ENCODE measurements around the gene DOCK1. TPM values are rescaled to one million over a fixed set of nuclear protein-coding genes. Genes with fewer than 3 reads are reported as not detected.

The DOCK1 gene
- polyA plus RNA-seq, 1 donor from 2014 or later = 2.7 TPM

DNA sequence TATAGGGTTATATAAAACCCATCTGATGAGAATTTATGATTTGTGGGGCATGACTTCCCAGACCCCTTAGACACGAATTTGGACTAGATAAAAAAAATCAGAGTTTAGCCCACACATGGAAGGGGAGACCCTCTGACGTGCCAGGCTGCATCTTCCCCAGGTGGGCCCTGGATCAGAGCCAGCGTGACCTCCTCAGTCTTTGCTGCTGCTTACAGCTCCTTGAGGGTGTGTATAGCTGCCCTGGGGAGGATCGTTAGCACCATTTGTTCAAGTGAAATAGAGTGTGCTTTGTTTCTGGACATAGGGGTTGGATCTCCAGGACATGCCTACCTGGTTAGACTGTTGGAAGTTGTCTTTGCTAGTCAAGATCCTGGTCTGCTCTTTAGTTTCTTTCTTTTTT lies 54.2 kb downstream of the DOCK1 start:
- Histone ChIP-seq H3K9me3 (ENCODE audit: low read length) (no peaks in the 10 kb centered on the region), H2AFZ (ENCODE audit: low read depth, low read length) (no peak overlapping the region), H3K79me2 (replicated peaks; ENCODE audit: insufficient read depth, low read length) (no peaks in the 10 kb centered on the region), H3K4me3 (ENCODE audit: low read length) (no peak overlapping the region), H3K27me3 (ENCODE audit: insufficient read depth, low read depth, low read length) (no peaks in the 10 kb centered on the region), H3F3A (ENCODE audit: insufficient read depth, low read length, poor library complexity, severe bottlenecking) (no peaks in the 10 kb centered on the region), H4K20me1 (ENCODE audit: insufficient read depth) (no peaks in the 10 kb centered on the region), H3K9ac (ENCODE audit: low read length) (no peak overlapping the region), H3K9me2 (ENCODE audit: insufficient read depth, low read length) (no peaks in the 10 kb centered on the region), H3K36me3 (ENCODE audit: insufficient read depth, low read length) (no peaks in the 10 kb centered on the region), H3K4me2 (ENCODE audit: low read length) (no peak overlapping the region), H3K27ac (ENCODE audit: low read length) (no peak overlapping the region)
- TF ChIP-seq RAD21 (conservative IDR thresholded peaks at IDR 0.05) (no peak), SMC3 (conservative IDR thresholded peaks at IDR 0.05; ENCODE audit: poor library complexity) (no peak)

DNA sequence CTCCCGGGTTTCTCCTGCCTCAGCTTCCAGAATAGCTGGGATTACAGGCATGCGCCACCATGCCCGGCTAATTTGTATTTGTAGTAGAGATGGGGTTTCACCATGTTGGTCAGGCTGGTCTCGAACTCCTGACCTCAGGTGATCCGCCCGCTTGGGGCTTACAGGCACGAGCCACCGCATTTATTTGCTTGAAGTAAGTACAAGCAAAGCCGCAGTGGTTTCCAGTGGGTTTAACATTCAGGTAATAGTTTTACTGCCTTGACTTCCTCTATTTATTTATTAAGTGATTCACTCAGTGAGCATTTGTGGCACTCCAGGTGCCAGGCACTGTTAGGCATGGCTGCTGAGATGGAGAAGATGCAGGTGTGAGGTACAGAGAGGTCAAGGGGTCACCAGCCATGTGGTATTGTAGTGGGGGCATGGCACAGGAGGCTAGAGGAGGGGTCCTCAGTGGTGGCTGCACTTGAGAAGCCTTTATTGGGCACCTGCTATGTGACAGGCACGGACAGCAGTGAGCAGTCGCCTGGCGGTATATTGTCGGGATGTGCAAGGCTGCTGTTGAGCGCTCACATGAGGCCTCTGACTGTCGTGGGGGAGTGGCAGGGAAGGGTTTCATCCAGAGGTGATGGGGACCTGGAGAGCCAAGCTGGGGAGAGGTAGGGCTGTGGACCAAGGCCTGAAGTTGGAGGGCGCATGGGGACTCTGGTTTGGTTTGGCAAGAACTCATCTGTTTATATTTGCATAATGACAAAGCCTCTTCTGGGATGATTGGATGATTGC lies 54.9 kb downstream of the DOCK1 start:
- Histone ChIP-seq H3K9ac (ENCODE audit: low read length) (no peak overlapping the region), H2AFZ (ENCODE audit: low read depth, low read length) (no peak overlapping the region), H3K9me2 (ENCODE audit: insufficient read depth, low read length) (no peaks in the 10 kb centered on the region), H3K36me3 (ENCODE audit: insufficient read depth, low read length) (no peaks in the 10 kb centered on the region), H3K79me2 (replicated peaks; ENCODE audit: insufficient read depth, low read length) (no peaks in the 10 kb centered on the region), H3K27me3 (ENCODE audit: insufficient read depth, low read depth, low read length) (no peaks in the 10 kb centered on the region), H3F3A (ENCODE audit: insufficient read depth, low read length, poor library complexity, severe bottlenecking) (no peaks in the 10 kb centered on the region), H3K9me3 (ENCODE audit: low read length) (no peaks in the 10 kb centered on the region), H4K20me1 (ENCODE audit: insufficient read depth) (no peaks in the 10 kb centered on the region), H3K4me2 (ENCODE audit: low read length) (no peak overlapping the region), H3K27ac (ENCODE audit: low read length) (no peak overlapping the region), H3K4me3 (ENCODE audit: low read length) (no peak overlapping the region)
- TF ChIP-seq, protein P1, sequence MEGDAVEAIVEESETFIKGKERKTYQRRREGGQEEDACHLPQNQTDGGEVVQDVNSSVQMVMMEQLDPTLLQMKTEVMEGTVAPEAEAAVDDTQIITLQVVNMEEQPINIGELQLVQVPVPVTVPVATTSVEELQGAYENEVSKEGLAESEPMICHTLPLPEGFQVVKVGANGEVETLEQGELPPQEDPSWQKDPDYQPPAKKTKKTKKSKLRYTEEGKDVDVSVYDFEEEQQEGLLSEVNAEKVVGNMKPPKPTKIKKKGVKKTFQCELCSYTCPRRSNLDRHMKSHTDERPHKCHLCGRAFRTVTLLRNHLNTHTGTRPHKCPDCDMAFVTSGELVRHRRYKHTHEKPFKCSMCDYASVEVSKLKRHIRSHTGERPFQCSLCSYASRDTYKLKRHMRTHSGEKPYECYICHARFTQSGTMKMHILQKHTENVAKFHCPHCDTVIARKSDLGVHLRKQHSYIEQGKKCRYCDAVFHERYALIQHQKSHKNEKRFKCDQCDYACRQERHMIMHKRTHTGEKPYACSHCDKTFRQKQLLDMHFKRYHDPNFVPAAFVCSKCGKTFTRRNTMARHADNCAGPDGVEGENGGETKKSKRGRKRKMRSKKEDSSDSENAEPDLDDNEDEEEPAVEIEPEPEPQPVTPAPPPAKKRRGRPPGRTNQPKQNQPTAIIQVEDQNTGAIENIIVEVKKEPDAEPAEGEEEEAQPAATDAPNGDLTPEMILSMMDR (IDR thresholded peaks at IDR 0.05; ENCODE audit: poor library complexity, severe bottlenecking) = no peak
- TF ChIP-seq MXI1 (conservative IDR thresholded peaks at IDR 0.05; ENCODE audit: poor library complexity, severe bottlenecking) = no peak
- TF ChIP-seq EP300 (conservative IDR thresholded peaks at IDR 0.05; ENCODE audit: poor library complexity, severe bottlenecking) = no peak
- no peak for TF ChIP-seq RAD21 (conservative IDR thresholded peaks at IDR 0.05)
- TF ChIP-seq, protein P2, sequence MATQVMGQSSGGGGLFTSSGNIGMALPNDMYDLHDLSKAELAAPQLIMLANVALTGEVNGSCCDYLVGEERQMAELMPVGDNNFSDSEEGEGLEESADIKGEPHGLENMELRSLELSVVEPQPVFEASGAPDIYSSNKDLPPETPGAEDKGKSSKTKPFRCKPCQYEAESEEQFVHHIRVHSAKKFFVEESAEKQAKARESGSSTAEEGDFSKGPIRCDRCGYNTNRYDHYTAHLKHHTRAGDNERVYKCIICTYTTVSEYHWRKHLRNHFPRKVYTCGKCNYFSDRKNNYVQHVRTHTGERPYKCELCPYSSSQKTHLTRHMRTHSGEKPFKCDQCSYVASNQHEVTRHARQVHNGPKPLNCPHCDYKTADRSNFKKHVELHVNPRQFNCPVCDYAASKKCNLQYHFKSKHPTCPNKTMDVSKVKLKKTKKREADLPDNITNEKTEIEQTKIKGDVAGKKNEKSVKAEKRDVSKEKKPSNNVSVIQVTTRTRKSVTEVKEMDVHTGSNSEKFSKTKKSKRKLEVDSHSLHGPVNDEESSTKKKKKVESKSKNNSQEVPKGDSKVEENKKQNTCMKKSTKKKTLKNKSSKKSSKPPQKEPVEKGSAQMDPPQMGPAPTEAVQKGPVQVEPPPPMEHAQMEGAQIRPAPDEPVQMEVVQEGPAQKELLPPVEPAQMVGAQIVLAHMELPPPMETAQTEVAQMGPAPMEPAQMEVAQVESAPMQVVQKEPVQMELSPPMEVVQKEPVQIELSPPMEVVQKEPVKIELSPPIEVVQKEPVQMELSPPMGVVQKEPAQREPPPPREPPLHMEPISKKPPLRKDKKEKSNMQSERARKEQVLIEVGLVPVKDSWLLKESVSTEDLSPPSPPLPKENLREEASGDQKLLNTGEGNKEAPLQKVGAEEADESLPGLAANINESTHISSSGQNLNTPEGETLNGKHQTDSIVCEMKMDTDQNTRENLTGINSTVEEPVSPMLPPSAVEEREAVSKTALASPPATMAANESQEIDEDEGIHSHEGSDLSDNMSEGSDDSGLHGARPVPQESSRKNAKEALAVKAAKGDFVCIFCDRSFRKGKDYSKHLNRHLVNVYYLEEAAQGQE (IDR thresholded peaks at IDR 0.05; ENCODE audit: borderline replicate concordance) = no peak

DNA sequence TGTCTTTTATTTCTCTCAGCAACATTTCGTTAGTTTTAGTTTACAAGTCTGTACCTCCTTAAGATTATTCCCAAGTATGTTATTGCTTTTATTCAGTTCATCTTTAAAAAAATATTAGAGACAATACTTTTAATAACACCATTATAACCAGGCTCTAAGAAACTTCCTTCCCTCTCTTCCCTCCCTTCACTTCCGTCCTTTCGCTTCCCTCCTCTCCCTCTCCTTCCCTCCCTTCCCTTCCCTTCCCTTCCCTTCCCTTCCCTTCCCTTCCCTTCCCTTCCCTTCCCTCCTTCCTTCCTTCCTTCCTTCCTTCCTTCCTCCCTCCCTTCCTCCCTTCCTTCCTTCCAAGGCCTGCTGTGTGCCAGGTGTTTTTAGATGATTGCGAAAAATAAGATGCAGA lies 58.1 kb downstream of the DOCK1 start:
- peaks cover 3% of the 10 kb centered on the region for H3K9me3 ChIP-seq (ENCODE audit: low read length)
- no peak overlapping the region for H3K4me2 ChIP-seq (ENCODE audit: low read length)
- no peak overlapping the region for H2AFZ ChIP-seq (ENCODE audit: low read depth, low read length)
- H4K20me1 ChIP-seq (ENCODE audit: insufficient read depth) = no peaks in the 10 kb centered on the region
- no peaks in the 10 kb centered on the region for H3K36me3 ChIP-seq (ENCODE audit: insufficient read depth, low read length)
- no peak overlapping the region for H3K4me3 ChIP-seq (ENCODE audit: low read length)
- no peaks in the 10 kb centered on the region for H3K79me2 ChIP-seq (replicated peaks; ENCODE audit: insufficient read depth, low read length)
- H3K27me3 ChIP-seq (ENCODE audit: insufficient read depth, low read depth, low read length) = no peaks in the 10 kb centered on the region
- no peaks in the 10 kb centered on the region for H3K9me2 ChIP-seq (ENCODE audit: insufficient read depth, low read length)
- H3F3A ChIP-seq (ENCODE audit: insufficient read depth, low read length, poor library complexity, severe bottlenecking) = no peaks in the 10 kb centered on the region
- no peak overlapping the region for H3K9ac ChIP-seq (ENCODE audit: low read length)
- TF ChIP-seq SMC3 (conservative IDR thresholded peaks at IDR 0.05; ENCODE audit: poor library complexity) = no peak
- TF ChIP-seq MXI1 (conservative IDR thresholded peaks at IDR 0.05; ENCODE audit: poor library complexity, severe bottlenecking) = no peak
- TF ChIP-seq, protein P1 (IDR thresholded peaks at IDR 0.05; ENCODE audit: poor library complexity, severe bottlenecking) = no peak
- no peak for TF ChIP-seq RAD21 (conservative IDR thresholded peaks at IDR 0.05)
- TF ChIP-seq, protein P2 (IDR thresholded peaks at IDR 0.05; ENCODE audit: borderline replicate concordance) = no peak
- no peak for TF ChIP-seq POLR2AphosphoS5 (IDR thresholded peaks at IDR 0.05)
- TF ChIP-seq TAF1 (IDR thresholded peaks at IDR 0.05; ENCODE audit: low read depth) = no peak
- TF ChIP-seq EP300 (conservative IDR thresholded peaks at IDR 0.05; ENCODE audit: poor library complexity, severe bottlenecking) = no peak
- TF ChIP-seq EZH2 (IDR thresholded peaks at IDR 0.05; ENCODE audit: borderline replicate concordance, insufficient read depth, low read length, poor library complexity, severe bottlenecking) = no peak
- no peak overlapping the region for H3K27ac ChIP-seq (ENCODE audit: low read length)

Measured in neural cell (in vitro differentiated cells).